ENCODE data around the gene RPL41.

The RPL41 gene

GRCh38 chr12:56117778-56118687 lies 1.6 kb downstream of the RPL41 start, which contains the start of gene ZC3H10 (continued):
- TF ChIP-seq, protein P1, sequence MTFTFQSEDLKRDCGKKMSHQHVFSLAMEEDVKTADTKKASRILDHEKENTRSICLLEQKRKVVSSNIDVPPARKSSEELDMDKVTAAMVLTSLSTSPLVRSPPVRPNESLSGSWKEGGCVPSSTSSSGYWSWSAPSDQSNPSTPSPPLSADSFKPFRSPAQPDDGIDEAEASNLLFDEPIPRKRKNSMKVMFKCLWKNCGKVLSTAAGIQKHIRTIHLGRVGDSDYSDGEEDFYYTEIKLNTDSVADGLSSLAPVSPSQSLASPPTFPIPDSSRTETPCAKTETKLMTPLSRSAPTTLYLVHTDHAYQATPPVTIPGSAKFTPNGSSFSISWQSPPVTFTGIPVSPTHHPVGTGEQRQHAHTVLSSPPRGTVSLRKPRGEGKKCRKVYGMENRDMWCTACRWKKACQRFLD (tag by site-specific recombination; IDR thresholded peaks at IDR 0.05): no peak
- peak; percentile 57 for TF ChIP-seq IKZF3 (tag by site-specific recombination; IDR thresholded peaks at IDR 0.05)
- peak; percentile 88 for TF ChIP-seq ZNF335 (tag by site-specific recombination; conservative IDR thresholded peaks at IDR 0.05)
- TF ChIP-seq, protein P2, sequence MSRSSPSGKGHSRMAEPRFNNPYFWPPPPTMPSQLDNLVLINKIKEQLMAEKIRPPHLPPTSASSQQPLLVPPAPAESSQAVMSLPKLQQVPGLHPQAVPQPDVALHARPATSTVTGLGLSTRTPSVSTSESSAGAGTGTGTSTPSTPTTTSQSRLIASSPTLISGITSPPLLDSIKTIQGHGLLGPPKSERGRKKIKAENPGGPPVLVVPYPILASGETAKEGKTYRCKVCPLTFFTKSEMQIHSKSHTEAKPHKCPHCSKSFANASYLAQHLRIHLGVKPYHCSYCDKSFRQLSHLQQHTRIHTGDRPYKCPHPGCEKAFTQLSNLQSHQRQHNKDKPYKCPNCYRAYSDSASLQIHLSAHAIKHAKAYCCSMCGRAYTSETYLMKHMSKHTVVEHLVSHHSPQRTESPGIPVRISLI (tag by site-specific recombination; IDR thresholded peaks at IDR 0.05): no peak
- TF ChIP-seq ZSCAN18 (tag by site-specific recombination; IDR thresholded peaks at IDR 0.05): 0 out of 2 replicates have a peak, but pooled peaks have one; percentile 27
- TF ChIP-seq SP2 (tag by site-specific recombination; IDR thresholded peaks at IDR 0.05): peak; percentile 98
- TF ChIP-seq ZFP37 (tag by site-specific recombination; IDR thresholded peaks at IDR 0.05): peak; percentile 79; the same call in 1 of the 2 replicates
- TF ChIP-seq, protein P3, sequence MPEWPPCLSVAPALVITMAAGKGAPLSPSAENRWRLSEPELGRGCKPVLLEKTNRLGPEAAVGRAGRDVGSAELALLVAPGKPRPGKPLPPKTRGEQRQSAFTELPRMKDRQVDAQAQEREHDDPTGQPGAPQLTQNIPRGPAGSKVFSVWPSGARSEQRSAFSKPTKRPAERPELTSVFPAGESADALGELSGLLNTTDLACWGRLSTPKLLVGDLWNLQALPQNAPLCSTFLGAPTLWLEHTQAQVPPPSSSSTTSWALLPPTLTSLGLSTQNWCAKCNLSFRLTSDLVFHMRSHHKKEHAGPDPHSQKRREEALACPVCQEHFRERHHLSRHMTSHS (tag by site-specific recombination; IDR thresholded peaks at IDR 0.05): 0 out of 2 replicates have a peak, but pooled peaks have one; percentile 37
- no peak for TF ChIP-seq ZNF148 (tag by site-specific recombination; IDR thresholded peaks at IDR 0.05; ENCODE audit: borderline replicate concordance)
- TF ChIP-seq ZNF777 (tag by site-specific recombination; IDR thresholded peaks at IDR 0.05; ENCODE audit: borderline replicate concordance): no peak
- TF ChIP-seq ZNF223 (tag by site-specific recombination; IDR thresholded peaks at IDR 0.05): no peak
- no peak; the same call in 1 of the 2 replicates for TF ChIP-seq ZSCAN4 (tag by site-specific recombination; IDR thresholded peaks at IDR 0.05)
- no peak for TF ChIP-seq ZNF23 (tag by site-specific recombination; IDR thresholded peaks at IDR 0.05; ENCODE audit: borderline replicate concordance)
- no peak for TF ChIP-seq ZNF214 (tag by site-specific recombination; IDR thresholded peaks at IDR 0.05; ENCODE audit: borderline replicate concordance)
- TF ChIP-seq ZNF658 (tag by site-specific recombination; IDR thresholded peaks at IDR 0.05): no peak
- no peak for TF ChIP-seq ZNF175 (tag by site-specific recombination; IDR thresholded peaks at IDR 0.05)
- peak; percentile 84 for TF ChIP-seq GLIS1 (tag by site-specific recombination; IDR thresholded peaks at IDR 0.05)
- TF ChIP-seq, protein P4, sequence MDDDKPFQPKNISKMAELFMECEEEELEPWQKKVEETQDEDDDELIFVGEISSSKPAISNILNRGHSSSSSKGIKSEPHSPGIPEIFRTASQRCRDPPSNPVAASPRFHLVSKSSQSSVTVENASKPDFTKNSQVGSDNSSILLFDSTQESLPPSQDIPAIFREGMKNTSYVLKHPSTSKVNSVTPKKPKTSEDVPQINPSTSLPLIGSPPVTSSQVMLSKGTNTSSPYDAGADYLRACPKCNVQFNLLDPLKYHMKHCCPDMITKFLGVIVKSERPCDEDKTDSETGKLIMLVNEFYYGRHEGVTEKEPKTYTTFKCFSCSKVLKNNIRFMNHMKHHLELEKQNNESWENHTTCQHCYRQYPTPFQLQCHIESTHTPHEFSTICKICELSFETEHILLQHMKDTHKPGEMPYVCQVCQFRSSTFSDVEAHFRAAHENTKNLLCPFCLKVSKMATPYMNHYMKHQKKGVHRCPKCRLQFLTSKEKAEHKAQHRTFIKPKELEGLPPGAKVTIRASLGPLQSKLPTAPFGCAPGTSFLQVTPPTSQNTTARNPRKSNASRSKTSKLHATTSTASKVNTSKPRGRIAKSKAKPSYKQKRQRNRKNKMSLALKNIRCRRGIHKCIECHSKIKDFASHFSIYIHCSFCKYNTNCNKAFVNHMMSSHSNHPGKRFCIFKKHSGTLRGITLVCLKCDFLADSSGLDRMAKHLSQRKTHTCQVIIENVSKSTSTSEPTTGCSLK (tag by site-specific recombination; IDR thresholded peaks at IDR 0.05): no peak
- TF ChIP-seq ZNF423 (tag by site-specific recombination; IDR thresholded peaks at IDR 0.05): no peak; the same call in 1 of the 2 replicates
- TF ChIP-seq ZNF202 (tag by site-specific recombination; IDR thresholded peaks at IDR 0.05; ENCODE audit: borderline replicate concordance): no peak
- no peak for TF ChIP-seq ZNF37A (tag by site-specific recombination; IDR thresholded peaks at IDR 0.05)
- peak; percentile 62 for TF ChIP-seq WT1 (tag by site-specific recombination; IDR thresholded peaks at IDR 0.05)
- no peak for TF ChIP-seq ZNF707 (tag by site-specific recombination; IDR thresholded peaks at IDR 0.05)
- TF ChIP-seq, protein P5, sequence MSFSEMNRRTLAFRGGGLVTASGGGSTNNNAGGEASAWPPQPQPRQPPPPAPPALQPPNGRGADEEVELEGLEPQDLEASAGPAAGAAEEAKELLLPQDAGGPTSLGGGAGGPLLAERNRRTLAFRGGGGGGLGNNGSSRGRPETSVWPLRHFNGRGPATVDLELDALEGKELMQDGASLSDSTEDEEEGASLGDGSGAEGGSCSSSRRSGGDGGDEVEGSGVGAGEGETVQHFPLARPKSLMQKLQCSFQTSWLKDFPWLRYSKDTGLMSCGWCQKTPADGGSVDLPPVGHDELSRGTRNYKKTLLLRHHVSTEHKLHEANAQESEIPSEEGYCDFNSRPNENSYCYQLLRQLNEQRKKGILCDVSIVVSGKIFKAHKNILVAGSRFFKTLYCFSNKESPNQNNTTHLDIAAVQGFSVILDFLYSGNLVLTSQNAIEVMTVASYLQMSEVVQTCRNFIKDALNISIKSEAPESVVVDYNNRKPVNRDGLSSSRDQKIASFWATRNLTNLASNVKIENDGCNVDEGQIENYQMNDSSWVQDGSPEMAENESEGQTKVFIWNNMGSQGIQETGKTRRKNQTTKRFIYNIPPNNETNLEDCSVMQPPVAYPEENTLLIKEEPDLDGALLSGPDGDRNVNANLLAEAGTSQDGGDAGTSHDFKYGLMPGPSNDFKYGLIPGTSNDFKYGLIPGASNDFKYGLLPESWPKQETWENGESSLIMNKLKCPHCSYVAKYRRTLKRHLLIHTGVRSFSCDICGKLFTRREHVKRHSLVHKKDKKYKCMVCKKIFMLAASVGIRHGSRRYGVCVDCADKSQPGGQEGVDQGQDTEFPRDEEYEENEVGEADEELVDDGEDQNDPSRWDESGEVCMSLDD (tag by site-specific recombination; IDR thresholded peaks at IDR 0.05): peak; percentile 93
- peak; percentile 83; the same call in 1 of the 2 replicates for TF ChIP-seq ZNF501 (tag by site-specific recombination; IDR thresholded peaks at IDR 0.05)

Measured in HEK293 (cell line).